K562 (cell line): ENCODE measurements around the gene ZNF2. TPM values are rescaled to one million over a fixed set of nuclear protein-coding genes. Genes with fewer than 3 reads are reported as not detected.

Source experiments
- COPS2 ChIP-seq: fragments of 450-650 bp; conservative IDR thresholded peaks from 2 replicates; pipeline ENCODE4 v1.6.1; 2016; ENCODE audit warnings: mild to moderate bottlenecking, moderate library complexity
- FOXK1 ChIP-seq: sonication (generic); formaldehyde crosslinking; IDR thresholded peaks from 2 replicates; pipeline ENCODE4 v1.8.0; 2022; ENCODE audit warnings: missing genetic modification reagents, mild to moderate bottlenecking, borderline replicate concordance
- HMGN3 ChIP-seq: IDR thresholded peaks from 2 replicates; pipeline ENCODE4 v1.6.1; 2011; ENCODE audit warnings: borderline replicate concordance, low read depth, mild to moderate bottlenecking, mixed read lengths, low read length; ENCODE audit not compliant: insufficient read length; ENCODE audit errors: extremely low read depth
- HNRNPUL1 ChIP-seq: fragments of 200-400 bp; formaldehyde crosslinking; IDR thresholded peaks from 2 replicates; pipeline ENCODE4 v1.6.1; 2017; ENCODE audit warnings: low read length
- NR1H2 ChIP-seq: sonication (generic); formaldehyde crosslinking; IDR thresholded peaks from 2 replicates; pipeline ENCODE4 v1.4.0; 2020; ENCODE audit warnings: mild to moderate bottlenecking, missing genetic modification reagents
- NR2C2 ChIP-seq, 2 experiments: fragments of 200-800 bp in 1 of 2; sonication (Bioruptor generic) in 1 of 2; sonication (generic) in 1 of 2; formaldehyde crosslinking in 1 of 2; IDR thresholded peaks; 2 replicates each; pipeline versions ENCODE4 v1.6.1 to v1.8.0; 2016 to 2022; ENCODE audit warnings: mild to moderate bottlenecking in 1 of 2, missing compliant biosample characterization in 1 of 2, missing genetic modification characterization in 1 of 2, missing genetic modification reagents in 1 of 2
- PYGO2 ChIP-seq: fragments of 450-650 bp; IDR thresholded peaks from 2 replicates; pipeline ENCODE4 v1.6.1; 2016; ENCODE audit warnings: mild to moderate bottlenecking, missing genetic modification characterization, moderate library complexity, missing compliant biosample characterization
- RFX1 ChIP-seq: fragments of 450-650 bp; IDR thresholded peaks from 2 replicates; pipeline ENCODE4 v1.6.1; 2016; ENCODE audit warnings: mild to moderate bottlenecking, moderate library complexity
- SIN3A ChIP-seq, 2 experiments: fragments of 150-350 bp in 1 of 2; IDR thresholded peaks; 2 replicates each; pipeline ENCODE4 v1.6.1; 2011 to 2016; ENCODE audit warnings: borderline replicate concordance in 2 of 2, low read depth in 2 of 2, low read length in 2 of 2, mild to moderate bottlenecking in 2 of 2, moderate library complexity in 2 of 2; ENCODE audit not compliant: control insufficient read depth in 1 of 2
- SMARCB1 ChIP-seq: IDR thresholded peaks from 2 replicates; pipeline ENCODE4 v1.6.1; 2011; ENCODE audit warnings: improper control_type of control experiment, low read depth; ENCODE audit not compliant: insufficient read length
- TAF1 ChIP-seq: IDR thresholded peaks from 2 replicates; pipeline ENCODE4 v1.6.1; 2011; ENCODE audit warnings: mild to moderate bottlenecking, low read length, moderate library complexity; ENCODE audit not compliant: insufficient read depth, control insufficient read depth, severe bottlenecking; ENCODE audit errors: extremely low read depth
- TBP ChIP-seq: optimal IDR thresholded peaks from 2 replicates; pipeline ENCODE3; 2011; ENCODE audit warnings: low read depth, low read length, improper control_type of control experiment
- ZBTB17 ChIP-seq: fragments of 450-650 bp; formaldehyde crosslinking; IDR thresholded peaks from 2 replicates; pipeline ENCODE4 v1.4.0; 2020; ENCODE audit warnings: mild to moderate bottlenecking
- polyA plus RNA-seq, 8 experiments: library from polyadenylated mRNA; depleted of rRNA in 4 of 8; stranded (reverse) in 5 of 8; unstranded in 3 of 8; fragments of >200 nt; fragmentation: Nextera tagmentation in 2 of 8; fragmentation: Illumina TruSeq in 1 of 8; extraction: Ambion mirVana in 2 of 8; extraction: Trizol in 1 of 8; gene quantifications; 2 replicates each; pipeline versions ENCODE4 v1.2.1 to v1.2.3, GENCODE V29; 2011 to 2014; ENCODE audit warnings: inconsistent platforms in 1 of 8, missing spikeins in 1 of 8
- total RNA-seq, 7 experiments: library from RNA; depleted of rRNA in 6 of 7; stranded (reverse); fragments of >200 nt in 6 of 7; fragmentation: Illumina TruSeq in 2 of 7; extraction: Trizol in 2 of 7; gene quantifications; 2 replicates each; pipeline versions ENCODE4 v1.2.1 to v1.2.3, GENCODE V29; 2011 to 2021; ENCODE audit warnings: low replicate concordance in 1 of 7
- TF ChIP-seq, protein P1 (sequence below): fragments of 200-800 bp; sonication (Bioruptor generic); IDR thresholded peaks from 2 replicates; pipeline ENCODE4 v1.6.1; 2017; ENCODE audit warnings: missing genetic modification characterization, missing compliant biosample characterization
- TF ChIP-seq, protein P2 (sequence below), 2 experiments: fragments of 450-650 bp in 1 of 2; sonication (generic) in 1 of 2; formaldehyde crosslinking in 1 of 2; IDR thresholded peaks in 1 of 2; conservative IDR thresholded peaks in 1 of 2; 2 replicates each; pipeline versions ENCODE4 v1.6.1 to v1.8.1; 2016 to 2023; ENCODE audit warnings: mild to moderate bottlenecking in 2 of 2, moderate library complexity in 2 of 2, inconsistent platforms in 1 of 2, missing genetic modification reagents in 1 of 2
- TF ChIP-seq, protein P3 (sequence below), 2 experiments: fragments of 450-650 bp; IDR thresholded peaks; 2 replicates each; pipeline ENCODE4 v1.6.1; 2018; ENCODE audit warnings: mild to moderate bottlenecking in 2 of 2, low read depth in 1 of 2; ENCODE audit not compliant: partially characterized antibody in 2 of 2
- TF ChIP-seq, protein P4 (sequence below): fragments of 450-650 bp; IDR thresholded peaks from 2 replicates; pipeline ENCODE4 v1.6.1; 2016; ENCODE audit warnings: borderline replicate concordance

ZNF2 gene
- total and polyA plus RNA-seq, 9 of the 15 experiments (the other 6 are each of a cell fraction or from before 2014, with no cell fraction given): 1.6 to 4.5 (median 3.4) TPM

- TF ChIP-seq FOXK1 (no peak), ZBTB17 (CRISPR knock-in tag) (no peak), SIN3A (IDR thresholded peaks at IDR 0.05; ENCODE audit: borderline replicate concordance in 2 of 2, control insufficient read depth in 1 of 2, low read depth in 2 of 2, low read length in 2 of 2) (peak; percentile 52 to 69; a peak in 1 of 4 replicates), TAF1 (peak; percentile 77), SMARCB1 (no peak), PYGO2 (tag) (no peak), RFX1 (no peak), NR1H2 (CRISPR knock-in tag) (no peak), HMGN3 (peak; percentile 86), TBP (peak; percentile 77), HNRNPUL1 (no peak), COPS2 (no peak), NR2C2 (CRISPR knock-in tag; IDR thresholded peaks at IDR 0.05) (no peak), NR2C2 (tag; IDR thresholded peaks at IDR 0.05) (no peak)
- TF ChIP-seq, protein P1, sequence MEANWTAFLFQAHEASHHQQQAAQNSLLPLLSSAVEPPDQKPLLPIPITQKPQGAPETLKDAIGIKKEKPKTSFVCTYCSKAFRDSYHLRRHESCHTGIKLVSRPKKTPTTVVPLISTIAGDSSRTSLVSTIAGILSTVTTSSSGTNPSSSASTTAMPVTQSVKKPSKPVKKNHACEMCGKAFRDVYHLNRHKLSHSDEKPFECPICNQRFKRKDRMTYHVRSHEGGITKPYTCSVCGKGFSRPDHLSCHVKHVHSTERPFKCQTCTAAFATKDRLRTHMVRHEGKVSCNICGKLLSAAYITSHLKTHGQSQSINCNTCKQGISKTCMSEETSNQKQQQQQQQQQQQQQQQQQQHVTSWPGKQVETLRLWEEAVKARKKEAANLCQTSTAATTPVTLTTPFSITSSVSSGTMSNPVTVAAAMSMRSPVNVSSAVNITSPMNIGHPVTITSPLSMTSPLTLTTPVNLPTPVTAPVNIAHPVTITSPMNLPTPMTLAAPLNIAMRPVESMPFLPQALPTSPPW (CRISPR knock-in tag): peak; percentile 59
- TF ChIP-seq, protein P2, sequence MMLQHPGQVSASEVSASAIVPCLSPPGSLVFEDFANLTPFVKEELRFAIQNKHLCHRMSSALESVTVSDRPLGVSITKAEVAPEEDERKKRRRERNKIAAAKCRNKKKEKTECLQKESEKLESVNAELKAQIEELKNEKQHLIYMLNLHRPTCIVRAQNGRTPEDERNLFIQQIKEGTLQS (IDR thresholded peaks at IDR 0.05): no peak
- TF ChIP-seq, protein P2 (CRISPR knock-in tag; conservative IDR thresholded peaks at IDR 0.05): no peak
- TF ChIP-seq, protein P3, sequence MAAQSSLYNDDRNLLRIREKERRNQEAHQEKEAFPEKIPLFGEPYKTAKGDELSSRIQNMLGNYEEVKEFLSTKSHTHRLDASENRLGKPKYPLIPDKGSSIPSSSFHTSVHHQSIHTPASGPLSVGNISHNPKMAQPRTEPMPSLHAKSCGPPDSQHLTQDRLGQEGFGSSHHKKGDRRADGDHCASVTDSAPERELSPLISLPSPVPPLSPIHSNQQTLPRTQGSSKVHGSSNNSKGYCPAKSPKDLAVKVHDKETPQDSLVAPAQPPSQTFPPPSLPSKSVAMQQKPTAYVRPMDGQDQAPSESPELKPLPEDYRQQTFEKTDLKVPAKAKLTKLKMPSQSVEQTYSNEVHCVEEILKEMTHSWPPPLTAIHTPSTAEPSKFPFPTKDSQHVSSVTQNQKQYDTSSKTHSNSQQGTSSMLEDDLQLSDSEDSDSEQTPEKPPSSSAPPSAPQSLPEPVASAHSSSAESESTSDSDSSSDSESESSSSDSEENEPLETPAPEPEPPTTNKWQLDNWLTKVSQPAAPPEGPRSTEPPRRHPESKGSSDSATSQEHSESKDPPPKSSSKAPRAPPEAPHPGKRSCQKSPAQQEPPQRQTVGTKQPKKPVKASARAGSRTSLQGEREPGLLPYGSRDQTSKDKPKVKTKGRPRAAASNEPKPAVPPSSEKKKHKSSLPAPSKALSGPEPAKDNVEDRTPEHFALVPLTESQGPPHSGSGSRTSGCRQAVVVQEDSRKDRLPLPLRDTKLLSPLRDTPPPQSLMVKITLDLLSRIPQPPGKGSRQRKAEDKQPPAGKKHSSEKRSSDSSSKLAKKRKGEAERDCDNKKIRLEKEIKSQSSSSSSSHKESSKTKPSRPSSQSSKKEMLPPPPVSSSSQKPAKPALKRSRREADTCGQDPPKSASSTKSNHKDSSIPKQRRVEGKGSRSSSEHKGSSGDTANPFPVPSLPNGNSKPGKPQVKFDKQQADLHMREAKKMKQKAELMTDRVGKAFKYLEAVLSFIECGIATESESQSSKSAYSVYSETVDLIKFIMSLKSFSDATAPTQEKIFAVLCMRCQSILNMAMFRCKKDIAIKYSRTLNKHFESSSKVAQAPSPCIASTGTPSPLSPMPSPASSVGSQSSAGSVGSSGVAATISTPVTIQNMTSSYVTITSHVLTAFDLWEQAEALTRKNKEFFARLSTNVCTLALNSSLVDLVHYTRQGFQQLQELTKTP (IDR thresholded peaks at IDR 0.05; ENCODE audit: low read depth in 1 of 2, partially characterized antibody in 2 of 2): no peak
- TF ChIP-seq, protein P4, sequence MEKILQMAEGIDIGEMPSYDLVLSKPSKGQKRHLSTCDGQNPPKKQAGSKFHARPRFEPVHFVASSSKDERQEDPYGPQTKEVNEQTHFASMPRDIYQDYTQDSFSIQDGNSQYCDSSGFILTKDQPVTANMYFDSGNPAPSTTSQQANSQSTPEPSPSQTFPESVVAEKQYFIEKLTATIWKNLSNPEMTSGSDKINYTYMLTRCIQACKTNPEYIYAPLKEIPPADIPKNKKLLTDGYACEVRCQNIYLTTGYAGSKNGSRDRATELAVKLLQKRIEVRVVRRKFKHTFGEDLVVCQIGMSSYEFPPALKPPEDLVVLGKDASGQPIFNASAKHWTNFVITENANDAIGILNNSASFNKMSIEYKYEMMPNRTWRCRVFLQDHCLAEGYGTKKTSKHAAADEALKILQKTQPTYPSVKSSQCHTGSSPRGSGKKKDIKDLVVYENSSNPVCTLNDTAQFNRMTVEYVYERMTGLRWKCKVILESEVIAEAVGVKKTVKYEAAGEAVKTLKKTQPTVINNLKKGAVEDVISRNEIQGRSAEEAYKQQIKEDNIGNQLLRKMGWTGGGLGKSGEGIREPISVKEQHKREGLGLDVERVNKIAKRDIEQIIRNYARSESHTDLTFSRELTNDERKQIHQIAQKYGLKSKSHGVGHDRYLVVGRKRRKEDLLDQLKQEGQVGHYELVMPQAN: no peak
Observed at GRCh38 chr2:95121407-95122196, 44.0 kb upstream of the ZNF2 start, which contains the start of gene MRPS5 (continued).
